Erythroblast (primary cell): ENCODE results near the gene IGLON5.

ENCODE experiments used
- GATA1 ChIP-seq: IDR thresholded peaks from 2 replicates; pipeline ENCODE4 v1.6.1; 2011; ENCODE audit warnings: low read depth, mild to moderate bottlenecking, control low read depth, low read length, moderate library complexity
- POLR2A ChIP-seq: IDR thresholded peaks from 2 replicates; pipeline ENCODE4 v1.6.1; 2011; ENCODE audit warnings: mild to moderate bottlenecking, low read length

DNA sequence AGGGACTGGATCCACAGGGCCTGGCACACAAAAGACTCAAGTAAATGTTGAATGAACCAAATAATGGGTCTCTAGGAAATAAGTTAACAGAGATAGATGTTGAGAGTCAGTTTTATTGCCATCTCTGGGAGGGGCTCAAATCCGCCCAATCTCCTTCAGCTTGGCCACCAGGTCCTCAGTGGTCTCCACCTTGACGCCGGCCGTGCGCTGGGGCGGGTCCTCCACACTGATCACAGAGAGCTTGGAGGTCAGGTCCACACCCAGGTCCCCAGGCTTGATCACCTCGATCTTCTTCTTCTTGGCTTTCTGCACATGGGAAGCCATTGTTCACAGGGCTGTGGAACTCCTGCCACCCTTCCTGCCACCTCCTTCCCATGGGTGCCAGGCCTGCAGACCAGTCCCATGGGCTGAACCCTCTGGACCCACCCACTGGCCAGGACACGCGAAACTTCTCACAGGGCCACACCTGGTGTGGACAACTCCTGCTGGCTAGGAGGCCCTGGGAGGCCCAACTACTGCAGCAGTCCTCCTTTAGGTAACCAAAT lies 33.7 kb downstream of the IGLON5 start:
- no peak for TF ChIP-seq POLR2A
- no peak for TF ChIP-seq GATA1
